GM12878 (cell line): ENCODE data around the gene TBC1D23. TPM values are rescaled to one million over a fixed set of nuclear protein-coding genes. Genes with fewer than 3 reads are reported as not detected.

Experiments used
- ATAC-seq: fragments of 200-7000 bp; cut with Tn5 transposase; 3 replicates; pipeline ENCODE4 v1.9.1; 2020; ENCODE audit warnings: mild to moderate bottlenecking, moderate library complexity
- BruUV-seq: library from RNA; stranded (reverse); fragments of 400-500 nt; replicated peaks from 2 replicates; lab custom pipeline; 2021; lab: Mats Ljungman, UMichigan
- CTCF ChIA-PET: fragments of 300-600 bp; sonication (Branson Sonifier 250); formaldehyde crosslinking; extraction: SDS; loops from one replicate; lab custom pipeline; 2021; ENCODE audit warnings: inconsistent platforms; lab: Yijun Ruan, JAX
- POLR2A ChIA-PET: fragments of 350-600 bp; formaldehyde crosslinking; extraction: SDS; loops from one replicate; lab custom pipeline; 2021; ENCODE audit warnings: inconsistent platforms; lab: Charles Lee
- RAD21 ChIA-PET: fragments of 300-600 bp; sonication (Branson Sonifier 250); formaldehyde crosslinking; loops from one replicate; lab custom pipeline; 2023; ENCODE audit warnings: antibody characterized with exemption; ENCODE audit not compliant: unreplicated experiment; lab: Charles Lee
- SMC1A ChIA-PET: fragments of 300-600 bp; sonication (Branson Sonifier 250); formaldehyde crosslinking; loops from one replicate; lab custom pipeline; 2023; ENCODE audit not compliant: unreplicated experiment, uncharacterized antibody; lab: Charles Lee
- DNase-seq: peaks from one replicate; pipeline ENCODE4 v3.0.0-alpha.2; 2011; ENCODE audit warnings: low read depth, low spot score
- FAIRE-seq: peaks from 3 replicates; lab custom pipeline; 2011; peaks lifted over from hg19 to GRCh38; lab: Jason Lieb, UNC
- H2AFZ ChIP-seq: 2 replicates; pipeline ENCODE4 v1.6.0; 2011; ENCODE audit warnings: low read depth, low read length, control low read depth; ENCODE audit not compliant: control insufficient read depth
- H3K27ac ChIP-seq: 2 replicates; pipeline ENCODE4 v1.5.1; 2011; ENCODE audit warnings: control low read depth; ENCODE audit not compliant: control insufficient read depth, insufficient read depth
- H3K27me3 ChIP-seq, 2 experiments: replicated peaks in 1 of 2; 2 replicates each; pipeline versions ENCODE4 v1.6.0 to v1.6.1; 2011; ENCODE audit warnings: low read length in 1 of 2; ENCODE audit not compliant: control insufficient read depth in 2 of 2, insufficient read depth in 2 of 2
- H3K36me3 ChIP-seq, 2 experiments: 2 replicates each; pipeline ENCODE4 v1.5.1; 2011; ENCODE audit warnings: low read length in 1 of 2; ENCODE audit not compliant: control insufficient read depth in 2 of 2, insufficient read depth in 2 of 2
- H3K4me1 ChIP-seq: 2 replicates; pipeline ENCODE4 v1.6.1; 2011; ENCODE audit warnings: mild to moderate bottlenecking, low read length, moderate library complexity, mixed read lengths; ENCODE audit not compliant: control insufficient read depth, insufficient read depth
- H3K4me2 ChIP-seq: 2 replicates; pipeline ENCODE4 v1.6.0; 2011; ENCODE audit warnings: control low read depth; ENCODE audit not compliant: control insufficient read depth, insufficient read depth
- H3K4me3 ChIP-seq: fragments of 200-600 bp; sonication (generic); 2 replicates; pipeline ENCODE4 v1.5.1; 2016
- H3K79me2 ChIP-seq: 2 replicates; pipeline ENCODE4 v1.6.0; 2011; ENCODE audit warnings: low read length; ENCODE audit not compliant: control insufficient read depth, insufficient read depth
- H3K9ac ChIP-seq: 2 replicates; pipeline ENCODE4 v1.8.0; 2011; ENCODE audit warnings: low read length, control low read depth, mixed read lengths; ENCODE audit not compliant: control insufficient read depth, insufficient read depth
- H3K9me3 ChIP-seq: replicated peaks from 3 replicates; pipeline ENCODE4 v1.5.1; 2011; ENCODE audit warnings: mild to moderate bottlenecking, low read length; ENCODE audit not compliant: control insufficient read depth, insufficient read depth
- H4K20me1 ChIP-seq: 2 replicates; pipeline ENCODE4 v1.6.0; 2011; ENCODE audit not compliant: control insufficient read depth, insufficient read depth
- DPF2 ChIP-seq: fragments of 450-650 bp; IDR thresholded peaks from 2 replicates; pipeline ENCODE4 v1.6.1; 2017; ENCODE audit warnings: mild to moderate bottlenecking
- TBL1XR1 ChIP-seq: IDR thresholded peaks from 2 replicates; pipeline ENCODE4 v1.6.1; 2012; ENCODE audit warnings: low read depth, low read length, improper control_type of control experiment
- ZBTB4 ChIP-seq: fragments of 450-650 bp; formaldehyde crosslinking; IDR thresholded peaks from 2 replicates; pipeline ENCODE4 v1.4.0; 2022; ENCODE audit warnings: mild to moderate bottlenecking, moderate library complexity
- WGBS: methylation state at CpG from one replicate; pipeline ENCODE4 v1.1.6; 2016; ENCODE audit warnings: low lambda C conversion rate; ENCODE audit not compliant: insufficient replicate concordance, insufficient coverage; ENCODE audit errors: missing lambda C conversion rate; 5-methylcytosine and 5-hydroxymethylcytosine counted together
- in situ Hi-C: fragments of 300-500 bp; cut with MboI; formaldehyde crosslinking; loops from 9 replicates; pipeline ENCODE4 v1.14.3; 2018; ENCODE audit warnings: mixed read lengths
- intact Hi-C: fragments of 100-400 bp; cut with micrococcal nuclease; formaldehyde crosslinking; loops from one replicate; pipeline ENCODE4 v1.14.2; 2022; ENCODE audit not compliant: unreplicated experiment
- polyA plus RNA-seq, 11 experiments: library from polyadenylated mRNA; depleted of rRNA in 4 of 11; unstranded in 6 of 11; stranded (reverse) in 5 of 11; fragments of >200 nt; fragmentation: Nextera tagmentation in 4 of 11; fragmentation: Illumina TruSeq in 1 of 11; extraction: Ambion mirVana in 4 of 11; extraction: Trizol in 1 of 11; gene quantifications; 1 replicate in 1 of 11; 2 replicates in 10 of 11; pipeline versions ENCODE4 v1.2.1 to v1.2.3, GENCODE V29; 2011 to 2016; ENCODE audit warnings: inconsistent platforms in 2 of 11, missing spikeins in 2 of 11, low read depth in 1 of 11
- total RNA-seq, 4 experiments: library from RNA; depleted of rRNA in 3 of 4; stranded (reverse); fragments of >200 nt in 3 of 4; fragmentation: Illumina TruSeq in 1 of 4; extraction: Trizol in 1 of 4; gene quantifications; 2 replicates each; pipeline versions ENCODE4 v1.2.1 to v1.2.3, GENCODE V29; 2013 to 2021
- TF ChIP-seq, protein P1 (sequence below): fragments of 450-650 bp; IDR thresholded peaks from 2 replicates; pipeline ENCODE4 v1.6.1; 2016; ENCODE audit warnings: mild to moderate bottlenecking

The TBC1D23 gene
- total and polyA plus RNA-seq, 10 of the 15 experiments (the other 5 are each of a cell fraction or from before 2014, with no cell fraction given), result 8.2 to 23.2 (median 16.6) TPM

GRCh38 chr3:100299016-100299415, 38.2 kb downstream of the TBC1D23 start:
- Histone ChIP-seq H3K4me2 (no peak overlapping the region), H3K9ac (no peak overlapping the region), H3K9me3 (no peaks in the 10 kb centered on the region), H4K20me1 (no peaks in the 10 kb centered on the region), H3K4me1 (no peaks in the 10 kb centered on the region), H3K4me3 (no peak overlapping the region), H3K27me3 (no peaks in the 10 kb centered on the region), H2AFZ (no peak overlapping the region), H3K36me3 (peaks cover 0 to 6% of the 10 kb centered on the region in 2 experiments; a peak in 3 of 4 replicates), H3K27ac (no peak overlapping the region), H3K79me2 (no peaks in the 10 kb centered on the region)
- 100% methylated on average over 4 of the region's 4 CpGs for WGBS
- ChIA-PET SMC1A (no interaction called here), CTCF (interaction anchor here (0.6 kb wide), 1 partner anchor 416 kb away, joined by 4 read pairs; no protein-coding TSS in a partner anchor), RAD21 (no interaction called here), POLR2A (no interaction called here)
- BruUV-seq, result no TSS peak
- ATAC-seq (no peak), FAIRE-seq (no peak), DNase-seq (no peak)
- in situ Hi-C loops, result no loop called here
- intact Hi-C loops, result no loop called here
- TF ChIP-seq, protein P1, sequence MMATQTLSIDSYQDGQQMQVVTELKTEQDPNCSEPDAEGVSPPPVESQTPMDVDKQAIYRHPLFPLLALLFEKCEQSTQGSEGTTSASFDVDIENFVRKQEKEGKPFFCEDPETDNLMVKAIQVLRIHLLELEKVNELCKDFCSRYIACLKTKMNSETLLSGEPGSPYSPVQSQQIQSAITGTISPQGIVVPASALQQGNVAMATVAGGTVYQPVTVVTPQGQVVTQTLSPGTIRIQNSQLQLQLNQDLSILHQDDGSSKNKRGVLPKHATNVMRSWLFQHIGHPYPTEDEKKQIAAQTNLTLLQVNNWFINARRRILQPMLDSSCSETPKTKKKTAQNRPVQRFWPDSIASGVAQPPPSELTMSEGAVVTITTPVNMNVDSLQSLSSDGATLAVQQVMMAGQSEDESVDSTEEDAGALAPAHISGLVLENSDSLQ, result no peak
- no peak for TF ChIP-seq TBL1XR1
- no peak for TF ChIP-seq DPF2
- TF ChIP-seq ZBTB4, result no peak
